HEK293T (cell line): ENCODE measurements around the gene IFNL3.
"Not testable (repeated sequence)": the region's sequence is repeated elsewhere in the genome, so short reads cannot be mapped to it uniquely, and the experiment has no call there.

Experiments
- BHLHE40 ChIP-seq: fragments of 450-650 bp; IDR thresholded peaks from 2 replicates; pipeline ENCODE4 v1.6.1; 2016; ENCODE audit warnings: mild to moderate bottlenecking, moderate library complexity, borderline replicate concordance
- ELF4 ChIP-seq: fragments of 450-650 bp; IDR thresholded peaks from 2 replicates; pipeline ENCODE4 v1.6.1; 2017; ENCODE audit warnings: antibody characterized with exemption
- FOXK2 ChIP-seq: fragments of 450-650 bp; IDR thresholded peaks from 2 replicates; pipeline ENCODE4 v1.6.1; 2016; ENCODE audit warnings: mild to moderate bottlenecking
- HDGF ChIP-seq: fragments of 450-650 bp; IDR thresholded peaks from 2 replicates; pipeline ENCODE4 v1.6.1; 2017; ENCODE audit warnings: antibody characterized with exemption, borderline replicate concordance
- NFRKB ChIP-seq: fragments of 450-650 bp; IDR thresholded peaks from 2 replicates; pipeline ENCODE4 v1.6.1; 2016; ENCODE audit warnings: mild to moderate bottlenecking, moderate library complexity
- SP1 ChIP-seq: fragments of 450-650 bp; IDR thresholded peaks from 2 replicates; pipeline ENCODE4 v1.6.1; 2017
- SUZ12 ChIP-seq: fragments of 450-650 bp; IDR thresholded peaks from 2 replicates; pipeline ENCODE4 v1.6.1; 2016; ENCODE audit warnings: mild to moderate bottlenecking
- TARDBP ChIP-seq: fragments of 450-650 bp; IDR thresholded peaks from 2 replicates; pipeline ENCODE4 v1.6.1; 2016
- ZNF384 ChIP-seq: fragments of 450-650 bp; IDR thresholded peaks from 2 replicates; pipeline ENCODE4 v1.6.1; 2016
- TF ChIP-seq, protein P1 (sequence below): fragments of 450-650 bp; IDR thresholded peaks from 2 replicates; pipeline ENCODE4 v1.6.1; 2016

DNA sequence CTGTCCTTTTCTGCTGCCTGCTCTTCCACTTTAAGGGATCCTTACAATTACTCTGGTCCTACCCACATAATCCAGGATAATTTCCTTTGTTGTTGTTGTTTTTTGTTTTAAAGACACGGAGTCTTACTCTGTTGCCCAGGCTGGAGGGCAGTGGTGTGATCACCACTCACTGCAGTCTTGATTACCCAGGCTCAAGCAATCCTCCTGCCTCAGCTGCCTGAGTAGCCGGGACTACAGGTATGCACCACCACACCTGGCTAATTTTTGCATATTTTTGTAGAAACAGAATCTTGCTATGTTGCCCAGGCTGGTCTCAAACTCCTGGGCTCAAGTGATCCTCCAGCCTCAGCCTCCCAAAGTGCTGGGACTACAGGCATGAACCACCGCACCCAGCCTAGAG lies 29.5 kb downstream of the IFNL3 start:
- TF ChIP-seq BHLHE40, ELF4, TARDBP, SUZ12, ZNF384, SP1, HDGF, FOXK2, NFRKB: not testable (repeated sequence)
- TF ChIP-seq, protein P1, sequence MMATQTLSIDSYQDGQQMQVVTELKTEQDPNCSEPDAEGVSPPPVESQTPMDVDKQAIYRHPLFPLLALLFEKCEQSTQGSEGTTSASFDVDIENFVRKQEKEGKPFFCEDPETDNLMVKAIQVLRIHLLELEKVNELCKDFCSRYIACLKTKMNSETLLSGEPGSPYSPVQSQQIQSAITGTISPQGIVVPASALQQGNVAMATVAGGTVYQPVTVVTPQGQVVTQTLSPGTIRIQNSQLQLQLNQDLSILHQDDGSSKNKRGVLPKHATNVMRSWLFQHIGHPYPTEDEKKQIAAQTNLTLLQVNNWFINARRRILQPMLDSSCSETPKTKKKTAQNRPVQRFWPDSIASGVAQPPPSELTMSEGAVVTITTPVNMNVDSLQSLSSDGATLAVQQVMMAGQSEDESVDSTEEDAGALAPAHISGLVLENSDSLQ, result not testable (repeated sequence)
